Esophagus muscularis mucosa (tissue), 4 donors: ENCODE measurements around the gene SULF2. TPM values are rescaled to one million over a fixed set of nuclear protein-coding genes. Genes with fewer than 3 reads are reported as not detected.

Experiments used
- DNase-seq: peaks from one replicate; pipeline ENCODE4 v3.0.0-alpha.2; 2017; ENCODE audit errors: extremely low spot score
- H3K27ac ChIP-seq, 4 donors: fragments of 200-600 bp; sonication (generic); replicated peaks in 1 of 4; 1 replicate in 3 of 4; 2 replicates in 1 of 4; pipeline ENCODE4 v1.5.1; 2016 to 2019; ENCODE audit warnings: mild to moderate bottlenecking in 1 of 4
- H3K27me3 ChIP-seq, 4 donors: fragments of 200-600 bp; sonication (generic); one replicate each; pipeline versions ENCODE4 v1.5.1 to v1.6.0; 2016 to 2019
- H3K36me3 ChIP-seq, 4 donors: fragments of 200-600 bp; sonication (generic); one replicate each; pipeline ENCODE4 v1.5.1; 2016 to 2019
- H3K4me1 ChIP-seq, 4 donors: fragments of 200-600 bp; sonication (generic); one replicate each; pipeline ENCODE4 v1.5.1; 2016 to 2019
- H3K4me3 ChIP-seq, 4 donors: fragments of 200-600 bp; sonication (generic); 1 replicate in 2 of 4; 2 replicates in 2 of 4; pipeline ENCODE4 v1.5.1; 2016 to 2019; ENCODE audit warnings: mild to moderate bottlenecking in 4 of 4, moderate library complexity in 1 of 4
- H3K9me3 ChIP-seq, 4 donors: fragments of 200-600 bp; sonication (generic); 1 replicate in 3 of 4; 2 replicates in 1 of 4; pipeline ENCODE4 v1.5.1; 2016 to 2019
- EP300 ChIP-seq: sonication (generic); formaldehyde crosslinking; IDR thresholded peaks from one replicate; pipeline ENCODE4 v1.6.1; 2017; ENCODE audit warnings: antibody characterized with exemption
- POLR2A ChIP-seq: fragments of 450-650 bp; IDR thresholded peaks from one replicate; pipeline ENCODE4 v1.6.1; 2017; ENCODE audit warnings: antibody characterized with exemption, moderate library complexity, mild to moderate bottlenecking, low read depth
- POLR2AphosphoS5 ChIP-seq, 2 donors: sonication (generic); formaldehyde crosslinking; IDR thresholded peaks; one replicate each; pipeline ENCODE4 v1.6.1; 2017; ENCODE audit warnings: antibody characterized with exemption in 2 of 2
- WGBS: methylation state at CpG from one replicate; pipeline ENCODE4 v1.1.5; 2018; 5-methylcytosine and 5-hydroxymethylcytosine counted together
- intact Hi-C: fragments of 100-400 bp; cut with DNase I; formaldehyde crosslinking; loops from one replicate; pipeline ENCODE4 v1.15.1; 2023
- total RNA-seq, 4 donors: library from RNA; depleted of rRNA; stranded (reverse); fragments of >200 nt; gene quantifications; one replicate each; pipeline versions ENCODE4 v1.1.0 to v1.2.1, GENCODE V29; 2016
- TF ChIP-seq, protein P1 (sequence below), 3 experiments: fragments of 200-600 bp in 2 of 3; fragments of 450-650 bp in 1 of 3; sonication (generic) in 2 of 3; IDR thresholded peaks; one replicate each; pipeline ENCODE4 v1.5.1; 2017 to 2019; ENCODE audit warnings: antibody characterized with exemption in 3 of 3, mild to moderate bottlenecking in 2 of 3, moderate library complexity in 1 of 3

SULF2 gene
- total RNA-seq, 4 donors from 2014 or later: 78.7 to 243 (median 138) TPM

DNA sequence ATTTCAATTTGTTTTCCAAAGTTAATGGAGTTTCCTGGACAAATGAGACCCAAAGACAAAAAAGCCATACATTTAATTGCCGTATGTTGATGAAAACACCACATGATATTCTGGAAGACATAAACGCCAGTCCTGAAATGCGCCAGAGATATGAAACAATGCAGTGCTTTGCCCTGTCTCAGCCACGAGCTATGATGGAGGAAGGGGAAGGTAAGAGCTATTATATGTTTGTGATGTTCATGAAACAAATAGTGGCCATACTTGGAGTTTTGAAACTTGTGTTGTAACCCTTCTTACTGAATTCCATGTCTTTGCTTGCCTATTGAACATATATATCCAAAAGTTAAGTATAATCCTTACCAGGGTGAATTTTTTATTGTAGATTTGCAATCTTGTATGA is 157.7 kb downstream of the SULF2 start:
- no peaks in the 10 kb centered on the region for H3K27me3 ChIP-seq
- H3K27ac ChIP-seq: no peak overlapping the region
- no peak overlapping the region for H3K4me3 ChIP-seq
- peaks cover 13 to 88% (median 53%) of the 10 kb centered on the region in 4 donors for H3K36me3 ChIP-seq
- no peaks in the 10 kb centered on the region for H3K4me1 ChIP-seq
- TF ChIP-seq, protein P1, sequence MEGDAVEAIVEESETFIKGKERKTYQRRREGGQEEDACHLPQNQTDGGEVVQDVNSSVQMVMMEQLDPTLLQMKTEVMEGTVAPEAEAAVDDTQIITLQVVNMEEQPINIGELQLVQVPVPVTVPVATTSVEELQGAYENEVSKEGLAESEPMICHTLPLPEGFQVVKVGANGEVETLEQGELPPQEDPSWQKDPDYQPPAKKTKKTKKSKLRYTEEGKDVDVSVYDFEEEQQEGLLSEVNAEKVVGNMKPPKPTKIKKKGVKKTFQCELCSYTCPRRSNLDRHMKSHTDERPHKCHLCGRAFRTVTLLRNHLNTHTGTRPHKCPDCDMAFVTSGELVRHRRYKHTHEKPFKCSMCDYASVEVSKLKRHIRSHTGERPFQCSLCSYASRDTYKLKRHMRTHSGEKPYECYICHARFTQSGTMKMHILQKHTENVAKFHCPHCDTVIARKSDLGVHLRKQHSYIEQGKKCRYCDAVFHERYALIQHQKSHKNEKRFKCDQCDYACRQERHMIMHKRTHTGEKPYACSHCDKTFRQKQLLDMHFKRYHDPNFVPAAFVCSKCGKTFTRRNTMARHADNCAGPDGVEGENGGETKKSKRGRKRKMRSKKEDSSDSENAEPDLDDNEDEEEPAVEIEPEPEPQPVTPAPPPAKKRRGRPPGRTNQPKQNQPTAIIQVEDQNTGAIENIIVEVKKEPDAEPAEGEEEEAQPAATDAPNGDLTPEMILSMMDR (IDR thresholded peaks at IDR 0.05): no peak
- TF ChIP-seq POLR2AphosphoS5 (IDR thresholded peaks at IDR 0.05) (no peak), POLR2A (no peak), EP300 (no peak)
- no peaks in the 10 kb centered on the region for H3K9me3 ChIP-seq
- intact Hi-C loops: loop anchor here (10.0 kb wide), 1 partner anchor 873 kb away; no protein-coding TSS in a partner anchor
- no peak for DNase-seq
- WGBS: 88% methylated on average over 4 of the region's 4 CpGs

DNA sequence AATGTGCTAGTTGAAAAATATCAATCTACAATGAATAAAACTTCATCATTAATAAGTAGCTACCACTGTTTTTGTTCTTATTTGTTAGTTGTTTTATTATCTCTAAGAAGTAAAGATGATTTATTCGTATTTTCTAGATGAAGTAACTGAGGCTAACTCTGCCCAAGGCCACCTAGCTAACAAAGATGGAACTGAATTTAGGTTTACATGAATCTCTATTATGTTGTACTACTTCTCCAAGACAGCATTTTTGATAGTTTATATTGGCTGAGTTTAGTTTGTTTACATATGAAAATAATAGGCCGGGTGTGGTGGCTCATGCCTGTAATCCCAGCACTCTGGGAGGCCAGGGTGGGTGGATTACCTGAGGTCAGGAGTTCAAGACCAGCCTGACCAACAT is 162.1 kb downstream of the SULF2 start:
- intact Hi-C loops: loop anchor here (2.0 to 10.0 kb wide), 2 partner anchors 238 to 868 kb away; no protein-coding TSS in a partner anchor
- Histone ChIP-seq H3K27ac (no peak overlapping the region), H3K9me3 (no peaks in the 10 kb centered on the region), H3K4me3 (no peak overlapping the region), H3K36me3 (peaks cover 13 to 57% (median 37%) of the 10 kb centered on the region in 4 donors), H3K27me3 (no peaks in the 10 kb centered on the region), H3K4me1 (peaks cover 0 to 6% (median 3%) of the 10 kb centered on the region in 4 donors)
- no peak for DNase-seq
- WGBS: 70% methylated on average over 2 of the region's 2 CpGs
- TF ChIP-seq, protein P1 (IDR thresholded peaks at IDR 0.05): no peak
- TF ChIP-seq POLR2AphosphoS5 (IDR thresholded peaks at IDR 0.05) (no peak), POLR2A (no peak), EP300 (no peak)

DNA sequence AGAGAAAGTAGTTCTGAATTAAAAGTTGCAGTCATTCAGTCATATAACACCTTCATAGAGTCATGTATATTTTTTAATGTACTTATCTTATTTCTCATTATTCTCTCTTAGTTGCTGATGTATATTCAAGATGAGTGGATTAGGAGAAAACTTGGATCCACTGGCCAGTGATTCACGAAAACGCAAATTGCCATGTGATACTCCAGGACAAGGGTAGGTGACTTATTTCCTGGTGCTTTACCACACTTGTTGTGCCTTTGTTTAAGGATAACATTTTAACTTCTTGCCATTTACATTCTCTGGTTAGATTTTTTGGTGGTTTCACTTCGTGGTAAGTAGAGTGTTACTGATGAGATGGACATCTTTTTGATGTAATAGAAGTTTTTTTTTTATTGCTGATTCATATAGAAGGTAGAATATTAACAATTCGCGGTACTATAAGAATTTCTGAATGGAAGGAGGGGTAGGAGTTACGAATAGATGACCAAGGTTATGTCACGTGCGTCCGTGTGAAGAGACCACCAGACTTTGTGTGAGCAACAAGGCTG is 163.1 kb downstream of the SULF2 start:
- H3K36me3 ChIP-seq: peaks cover 6 to 47% (median 30%) of the 10 kb centered on the region in 4 donors

DNA sequence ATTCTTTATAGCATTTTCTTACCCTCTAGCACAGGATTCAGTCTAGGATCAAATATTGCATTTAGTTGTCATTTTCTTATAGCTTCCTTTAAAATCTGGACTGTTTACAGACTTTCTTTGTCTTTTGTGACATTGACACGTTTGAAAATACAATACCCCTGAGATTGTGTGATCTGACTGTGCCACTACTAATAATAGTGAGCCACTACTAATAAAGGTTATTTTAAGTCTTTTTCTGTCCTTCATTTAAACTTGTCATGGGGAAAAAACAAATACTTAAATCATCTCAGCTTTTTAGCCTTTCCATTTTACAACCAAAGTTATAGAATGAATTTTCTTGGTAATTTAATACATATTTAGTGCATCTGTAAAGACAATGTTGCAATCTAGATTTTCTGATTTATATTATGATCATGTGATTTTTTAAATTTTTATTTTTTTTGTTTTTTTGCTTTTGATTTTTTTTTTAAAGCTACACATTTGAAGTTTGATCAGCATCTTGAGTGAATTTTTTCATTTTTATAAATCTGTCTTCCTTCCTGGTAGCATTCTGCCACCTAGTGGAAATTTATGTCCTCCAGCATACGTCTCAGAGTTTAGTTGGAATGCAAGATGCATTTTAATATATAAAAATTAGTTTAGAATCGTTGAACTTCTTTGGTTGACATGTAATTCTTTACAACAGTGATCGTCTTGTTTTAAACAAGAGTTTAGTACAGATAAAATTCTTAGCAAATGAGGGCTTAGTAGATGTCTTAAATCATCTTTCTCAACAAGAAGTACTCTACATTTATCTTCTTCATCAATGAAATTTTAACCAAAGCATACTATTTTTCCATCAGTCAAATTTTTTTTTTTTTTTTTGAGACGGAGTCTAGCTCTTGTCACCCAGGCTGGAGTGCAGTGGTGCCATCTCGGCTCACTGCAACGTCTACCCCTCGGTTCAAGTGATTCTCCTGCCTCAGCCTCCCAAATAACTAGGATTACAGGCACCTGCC is 164.2 kb downstream of the SULF2 start:
- peaks cover 6 to 36% (median 25%) of the 10 kb centered on the region in 4 donors for H3K36me3 ChIP-seq
- H3K4me3 ChIP-seq: no peak overlapping the region
- intact Hi-C loops: loop anchor here (2.0 to 10.0 kb wide), 2 partner anchors 422 to 866 kb away; no protein-coding TSS in a partner anchor
- H3K27me3 ChIP-seq: no peaks in the 10 kb centered on the region
- H3K27ac ChIP-seq: no peak overlapping the region
- no peaks in the 10 kb centered on the region for H3K9me3 ChIP-seq
- WGBS: 47% methylated on average over 8 of the region's 8 CpGs
- no peak for DNase-seq
- no peak for TF ChIP-seq POLR2AphosphoS5 (IDR thresholded peaks at IDR 0.05)
- TF ChIP-seq, protein P1 (IDR thresholded peaks at IDR 0.05): peak; percentile 79 to 88 (median 86)
- H3K4me1 ChIP-seq: peaks cover 0 to 6% (median 3%) of the 10 kb centered on the region in 4 donors

More for the DNA sequence above, 163.1 kb downstream of the SULF2 start:
- H3K4me3 ChIP-seq: no peak overlapping the region
- intact Hi-C loops: loop anchor here (2.0 to 10.0 kb wide), 2 partner anchors 237 to 867 kb away; no protein-coding TSS in a partner anchor
- TF ChIP-seq, protein P1 (IDR thresholded peaks at IDR 0.05): no peak
- H3K27me3 ChIP-seq: no peaks in the 10 kb centered on the region
- DNase-seq: no peak
- no peaks in the 10 kb centered on the region for H3K9me3 ChIP-seq
- peaks cover 0 to 6% (median 3%) of the 10 kb centered on the region in 4 donors for H3K4me1 ChIP-seq
- H3K27ac ChIP-seq: no peak overlapping the region
- 92% methylated on average over 9 of the region's 9 CpGs for whole genome bisulfite sequencing
